Breast epithelium (tissue), 4 donors: ENCODE data around the gene NTN4. TPM values are rescaled to one million over a fixed set of nuclear protein-coding genes. Genes with fewer than 3 reads are reported as not detected.

Source experiments
- DNase-seq, 2 donors: peaks; one replicate each; pipeline ENCODE4 v3.0.0-alpha.2; 2019; ENCODE audit warnings: low spot score in 2 of 2
- H3K27ac ChIP-seq, 2 donors: fragments of 200-600 bp; sonication (generic) in 1 of 2; one replicate each; pipeline ENCODE4 v1.5.1; 2016 to 2019; ENCODE audit warnings: mild to moderate bottlenecking in 1 of 2
- H3K27me3 ChIP-seq, 2 donors: fragments of 200-600 bp; sonication (generic) in 1 of 2; one replicate each; pipeline versions ENCODE4 v1.5.1 to v1.6.0; 2017 to 2019; ENCODE audit warnings: control low read depth in 1 of 2, mild to moderate bottlenecking in 1 of 2
- H3K36me3 ChIP-seq: fragments of 200-600 bp; one replicate; pipeline ENCODE4 v1.5.1; 2019
- H3K4me1 ChIP-seq, 2 donors: fragments of 200-600 bp; sonication (generic); one replicate each; pipeline ENCODE4 v1.5.1; 2016 to 2019; ENCODE audit warnings: control low read depth in 1 of 2
- H3K4me3 ChIP-seq, 3 donors: fragments of 200-600 bp; sonication (generic); 1 replicate in 2 of 3; 2 replicates in 1 of 3; pipeline ENCODE4 v1.5.1; 2016 to 2019; ENCODE audit warnings: mild to moderate bottlenecking in 3 of 3, moderate library complexity in 2 of 3
- H3K9me3 ChIP-seq, 2 donors: fragments of 200-600 bp; sonication (generic) in 1 of 2; one replicate each; pipeline ENCODE4 v1.5.1; 2016 to 2019; ENCODE audit warnings: control low read depth in 1 of 2
- POLR2A ChIP-seq: fragments of 450-650 bp; IDR thresholded peaks from one replicate; pipeline ENCODE4 v1.6.1; 2016; ENCODE audit warnings: antibody characterized with exemption, mild to moderate bottlenecking, moderate library complexity
- POLR2AphosphoS5 ChIP-seq, 3 donors: sonication (generic); formaldehyde crosslinking; IDR thresholded peaks; one replicate each; pipeline ENCODE4 v1.6.1; 2017; ENCODE audit warnings: antibody characterized with exemption in 3 of 3
- intact Hi-C: fragments of 100-400 bp; cut with DNase I; formaldehyde crosslinking; loops from one replicate; pipeline ENCODE4 v1.15.1; 2023; ENCODE audit warnings: low total_unique reads
- total RNA-seq, 3 donors: library from RNA; depleted of rRNA; stranded (reverse); fragments of >200 nt; gene quantifications; one replicate each; pipeline ENCODE4 v1.1.0, GENCODE V29; 2016
- TF ChIP-seq, protein P1 (sequence below), 3 donors: fragments of 450-650 bp; IDR thresholded peaks; one replicate each; pipeline ENCODE4 v1.5.1; 2016 to 2017; ENCODE audit warnings: antibody characterized with exemption in 3 of 3, mild to moderate bottlenecking in 3 of 3, moderate library complexity in 3 of 3

Gene NTN4
- total RNA-seq, 3 donors from 2014 or later: 27.4 to 188 (median 110) TPM

DNA sequence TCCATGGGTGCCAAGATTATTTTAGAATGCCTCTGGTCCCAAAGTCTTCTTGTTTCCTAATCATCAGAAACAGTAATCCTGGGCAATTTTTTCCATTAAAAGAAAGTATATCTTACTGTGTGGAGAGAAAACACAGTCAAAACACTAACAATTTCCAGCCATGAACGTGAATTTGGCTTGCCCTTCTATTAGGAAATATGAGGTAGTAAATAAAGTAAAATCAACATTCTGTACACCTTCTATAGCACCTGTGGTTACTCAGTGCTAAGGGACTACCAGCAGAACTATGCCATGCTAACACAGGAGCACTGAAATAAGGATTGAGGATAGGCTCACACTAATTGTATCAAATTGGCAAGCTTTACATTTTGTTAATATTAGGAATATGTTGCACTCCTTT is 60.1 kb downstream of the NTN4 start:
- no peaks in the 10 kb centered on the region for H3K36me3 ChIP-seq
- peak overlapping the region; percentile 9 for H3K27ac ChIP-seq
- TF ChIP-seq POLR2AphosphoS5 (IDR thresholded peaks at IDR 0.05) (no peak), POLR2A (no peak)
- TF ChIP-seq, protein P1, sequence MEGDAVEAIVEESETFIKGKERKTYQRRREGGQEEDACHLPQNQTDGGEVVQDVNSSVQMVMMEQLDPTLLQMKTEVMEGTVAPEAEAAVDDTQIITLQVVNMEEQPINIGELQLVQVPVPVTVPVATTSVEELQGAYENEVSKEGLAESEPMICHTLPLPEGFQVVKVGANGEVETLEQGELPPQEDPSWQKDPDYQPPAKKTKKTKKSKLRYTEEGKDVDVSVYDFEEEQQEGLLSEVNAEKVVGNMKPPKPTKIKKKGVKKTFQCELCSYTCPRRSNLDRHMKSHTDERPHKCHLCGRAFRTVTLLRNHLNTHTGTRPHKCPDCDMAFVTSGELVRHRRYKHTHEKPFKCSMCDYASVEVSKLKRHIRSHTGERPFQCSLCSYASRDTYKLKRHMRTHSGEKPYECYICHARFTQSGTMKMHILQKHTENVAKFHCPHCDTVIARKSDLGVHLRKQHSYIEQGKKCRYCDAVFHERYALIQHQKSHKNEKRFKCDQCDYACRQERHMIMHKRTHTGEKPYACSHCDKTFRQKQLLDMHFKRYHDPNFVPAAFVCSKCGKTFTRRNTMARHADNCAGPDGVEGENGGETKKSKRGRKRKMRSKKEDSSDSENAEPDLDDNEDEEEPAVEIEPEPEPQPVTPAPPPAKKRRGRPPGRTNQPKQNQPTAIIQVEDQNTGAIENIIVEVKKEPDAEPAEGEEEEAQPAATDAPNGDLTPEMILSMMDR (IDR thresholded peaks at IDR 0.05): no peak
- H3K27me3 ChIP-seq: no peaks in the 10 kb centered on the region
- no peak for DNase-seq
- H3K4me3 ChIP-seq: no peak overlapping the region
- H3K9me3 ChIP-seq: no peaks in the 10 kb centered on the region
- peaks cover 0 to 5% of the 10 kb centered on the region in 2 donors for H3K4me1 ChIP-seq
- intact Hi-C loops: no loop called here

DNA sequence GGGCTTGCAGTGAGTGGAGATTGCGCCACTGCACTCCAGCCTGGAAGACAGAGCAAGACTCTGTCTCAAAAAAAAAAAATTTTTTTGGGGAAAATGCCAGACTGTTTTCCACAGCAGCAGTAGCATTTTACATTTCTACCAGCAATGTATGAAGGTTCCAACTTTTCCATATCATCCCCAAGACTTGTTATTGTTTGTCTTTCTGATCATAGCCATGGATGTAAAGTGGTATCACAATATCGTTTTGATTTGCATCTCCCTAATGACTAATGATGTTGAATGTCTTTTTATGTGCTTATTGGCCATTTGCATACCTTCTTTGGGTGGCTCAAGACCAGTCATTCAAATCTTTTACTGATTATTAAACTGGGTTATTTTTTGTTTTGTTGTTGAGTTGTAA is 63.7 kb downstream of the NTN4 start:
- Histone ChIP-seq H3K27me3 (no peaks in the 10 kb centered on the region), H3K4me3 (no peak overlapping the region), H3K4me1 (no peaks in the 10 kb centered on the region), H3K36me3 (no peaks in the 10 kb centered on the region), H3K27ac (no peak overlapping the region), H3K9me3 (no peaks in the 10 kb centered on the region)
- intact Hi-C loops: no loop called here
- DNase-seq: no peak
- TF ChIP-seq, protein P1 (IDR thresholded peaks at IDR 0.05): no peak
- TF ChIP-seq POLR2AphosphoS5 (IDR thresholded peaks at IDR 0.05) (no peak), POLR2A (no peak)

DNA sequence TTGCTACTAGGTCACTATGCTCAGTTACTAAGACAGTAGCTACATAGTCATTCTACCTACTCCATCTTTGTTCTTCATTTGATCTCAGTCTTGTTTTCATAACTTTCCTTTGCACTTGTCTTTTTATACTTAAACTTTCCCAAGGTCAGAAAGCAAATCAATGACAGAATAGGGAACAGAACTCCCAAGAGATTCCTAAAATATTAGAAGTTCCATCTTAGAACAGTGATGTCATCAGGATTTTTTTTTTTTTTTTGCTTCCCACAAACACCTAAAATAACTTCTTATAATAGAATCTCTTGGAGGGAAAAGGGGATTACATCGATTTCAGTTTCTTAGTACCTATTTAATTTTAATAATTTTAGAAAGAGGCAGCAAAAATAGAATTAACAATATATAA is 65.8 kb downstream of the NTN4 start:
- DNase-seq: no peak
- no peak overlapping the region for H3K27ac ChIP-seq
- no peaks in the 10 kb centered on the region for H3K4me1 ChIP-seq
- H3K27me3 ChIP-seq: no peaks in the 10 kb centered on the region
- no peaks in the 10 kb centered on the region for H3K36me3 ChIP-seq
- H3K9me3 ChIP-seq: no peaks in the 10 kb centered on the region
- TF ChIP-seq, protein P1 (IDR thresholded peaks at IDR 0.05): no peak
- no peak overlapping the region for H3K4me3 ChIP-seq
- intact Hi-C loops: no loop called here

DNA sequence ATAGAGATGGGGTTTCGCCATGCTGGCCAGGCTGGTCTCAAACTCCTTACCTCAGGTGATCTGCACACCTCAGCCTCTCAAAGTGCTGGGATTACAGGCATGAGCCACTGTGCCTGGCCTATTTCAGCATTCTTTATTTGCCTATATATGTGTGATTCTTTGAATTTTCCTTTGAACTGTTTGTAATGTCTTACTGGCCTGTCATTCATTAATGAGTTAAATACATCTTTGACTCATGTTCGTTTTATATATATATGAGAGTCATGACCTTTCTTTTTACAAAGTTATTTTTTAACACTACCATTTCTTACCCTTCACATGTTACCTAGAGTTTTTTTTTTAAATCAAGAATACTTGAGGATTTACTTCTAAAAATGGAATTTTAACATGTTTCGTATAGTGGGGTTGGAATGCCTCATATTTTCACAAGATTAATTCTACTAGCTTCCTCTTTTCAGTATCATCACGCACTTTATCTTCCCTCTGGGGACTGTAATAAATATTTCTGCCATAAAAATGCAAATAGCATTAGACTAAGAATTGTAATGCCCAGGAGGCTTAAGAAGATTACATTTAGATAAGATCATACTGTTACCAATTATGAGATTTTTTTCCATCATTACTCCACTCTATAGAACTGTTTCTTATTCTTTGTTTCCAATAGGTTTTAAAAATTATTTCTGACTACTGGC is 66.7 kb downstream of the NTN4 start:
- no peaks in the 10 kb centered on the region for H3K27me3 ChIP-seq
- H3K4me1 ChIP-seq: no peaks in the 10 kb centered on the region
- TF ChIP-seq POLR2A (no peak), POLR2AphosphoS5 (IDR thresholded peaks at IDR 0.05) (no peak)
- TF ChIP-seq, protein P1 (IDR thresholded peaks at IDR 0.05): no peak
- H3K27ac ChIP-seq: peak overlapping the region in 1 of 2 donors; percentile 29
- H3K9me3 ChIP-seq: no peaks in the 10 kb centered on the region
- no peaks in the 10 kb centered on the region for H3K36me3 ChIP-seq
- intact Hi-C loops: no loop called here
- no peak for DNase-seq
- H3K4me3 ChIP-seq: no peak overlapping the region

DNA sequence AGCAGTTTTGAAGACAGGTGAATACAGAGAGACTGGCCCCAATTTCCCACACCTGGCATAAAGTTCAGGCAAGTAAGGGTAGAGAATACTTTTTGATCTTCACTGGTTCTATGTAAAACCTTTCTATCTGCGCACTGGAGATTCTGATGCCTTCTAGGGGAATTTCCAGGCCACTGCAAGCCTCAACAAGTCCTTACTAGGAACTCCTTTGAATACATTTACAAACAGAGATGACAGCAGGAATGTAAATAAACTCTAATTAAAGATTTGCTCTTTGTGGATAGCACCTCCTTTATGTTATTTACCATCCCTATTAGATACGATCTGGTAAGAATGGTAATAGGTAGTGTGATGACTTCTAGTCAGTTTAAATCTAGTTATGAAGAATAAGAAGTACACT is 69.2 kb downstream of the NTN4 start:
- Histone ChIP-seq H3K4me1 (no peaks in the 10 kb centered on the region), H3K36me3 (no peaks in the 10 kb centered on the region), H3K4me3 (no peak overlapping the region), H3K27ac (peak overlapping the region; percentile 64 to 76), H3K9me3 (no peaks in the 10 kb centered on the region), H3K27me3 (no peaks in the 10 kb centered on the region)
- intact Hi-C loops: no loop called here
- no peak for TF ChIP-seq POLR2A
- no peak for TF ChIP-seq POLR2AphosphoS5 (IDR thresholded peaks at IDR 0.05)
- TF ChIP-seq, protein P1 (IDR thresholded peaks at IDR 0.05): peak in 2 of 3 donors; percentile 24 to 32
- no peak for DNase-seq
